Endothelial cell (in vitro differentiated cells): ENCODE data around the gene MFAP4. TPM values are rescaled to one million over a fixed set of nuclear protein-coding genes. Genes with fewer than 3 reads are reported as not detected.

Source experiments
- DNase-seq: peaks from one replicate; pipeline ENCODE4 v3.0.0; 2021; ENCODE audit warnings: low spot score
- H3K27ac Mint-ChIP-seq: one replicate; pipeline ENCODE4 v1.8.0; 2021; ENCODE audit warnings: mixed read lengths, inconsistent platforms; ENCODE audit not compliant: unreplicated experiment
- H3K27me3 Mint-ChIP-seq: one replicate; pipeline ENCODE4 v1.8.0; 2021; ENCODE audit warnings: mild to moderate bottlenecking, moderate library complexity, mixed read lengths, inconsistent platforms; ENCODE audit not compliant: unreplicated experiment
- H3K36me3 Mint-ChIP-seq: one replicate; pipeline ENCODE4 v1.8.0; 2021; ENCODE audit warnings: mild to moderate bottlenecking, low read depth, mixed read lengths, inconsistent platforms; ENCODE audit not compliant: unreplicated experiment
- H3K4me1 Mint-ChIP-seq: one replicate; pipeline ENCODE4 v1.8.0; 2021; ENCODE audit warnings: mild to moderate bottlenecking, mixed read lengths, inconsistent platforms; ENCODE audit not compliant: unreplicated experiment
- H3K4me3 Mint-ChIP-seq: one replicate; pipeline ENCODE4 v1.8.0; 2021; ENCODE audit warnings: mild to moderate bottlenecking, mixed read lengths, inconsistent platforms; ENCODE audit not compliant: unreplicated experiment
- H3K9me3 Mint-ChIP-seq: one replicate; pipeline ENCODE4 v1.8.0; 2021; ENCODE audit warnings: mixed read lengths, inconsistent platforms; ENCODE audit not compliant: unreplicated experiment
- total RNA-seq: library from RNA; stranded (reverse); fragmentation: NEBNext Ultra II Directional; extraction: Animal tissue kit (Norgen Biotek cat#: 25700); gene quantifications from one replicate; pipeline ENCODE4 v1.2.1, GENCODE V29; 2021; ENCODE audit not compliant: unreplicated experiment
- TF ChIP-seq, protein P1 (sequence below): fragments of 200-600 bp; sonication (generic); IDR thresholded peaks from one replicate; pipeline ENCODE4 v1.5.0; 2021; ENCODE audit warnings: antibody characterized with exemption; ENCODE audit not compliant: unreplicated experiment

MFAP4 gene
- total RNA-seq, 1 donor from 2014 or later, result 0.67 TPM

DNA sequence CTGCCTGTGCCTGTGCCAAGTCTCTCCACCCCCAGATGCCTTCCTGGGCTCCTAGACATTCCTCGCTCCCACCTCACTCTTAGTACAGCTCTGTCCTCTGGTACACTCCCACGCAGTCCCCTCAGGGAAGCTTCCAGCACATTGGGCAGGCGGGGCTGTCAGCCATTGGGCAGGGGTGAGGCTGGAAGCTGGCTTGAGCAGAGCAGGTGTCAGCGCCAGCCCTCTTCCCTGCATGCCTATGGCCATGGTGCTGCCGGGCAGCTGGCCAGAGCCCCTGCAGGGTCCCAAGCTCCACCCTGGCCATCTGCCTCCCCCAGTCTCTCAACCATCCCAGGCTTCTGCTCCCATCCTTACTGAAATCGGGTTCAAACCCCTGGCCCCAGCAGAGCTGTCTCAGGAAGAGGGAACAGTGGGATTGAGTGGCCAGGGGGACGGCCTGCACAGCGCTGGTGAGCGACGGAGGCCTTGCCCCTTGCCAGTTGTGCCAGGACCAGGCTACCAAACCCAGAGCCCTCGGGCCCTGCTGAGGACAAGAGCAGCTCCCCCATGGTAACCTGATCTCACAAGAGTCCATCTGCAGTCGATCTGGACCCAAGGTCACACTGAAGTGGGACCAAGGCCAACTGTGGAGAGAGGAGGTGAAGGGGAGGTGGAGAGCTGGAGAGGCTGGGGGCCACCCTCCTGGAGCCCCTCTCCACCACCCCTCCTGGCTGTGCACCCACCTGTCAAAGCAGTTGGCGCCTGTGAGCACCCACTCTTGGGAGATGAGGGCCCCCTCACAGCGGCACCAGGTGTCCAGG lies 22.1 kb downstream of the MFAP4 start:
- H3K36me3 Mint-ChIP-seq, result no peaks in the 10 kb centered on the region
- H3K9me3 Mint-ChIP-seq, result no peaks in the 10 kb centered on the region
- DNase-seq, result no peak
- H3K4me1 Mint-ChIP-seq, result peaks cover 17% of the 10 kb centered on the region
- H3K4me3 Mint-ChIP-seq, result no peak overlapping the region
- TF ChIP-seq, protein P1, sequence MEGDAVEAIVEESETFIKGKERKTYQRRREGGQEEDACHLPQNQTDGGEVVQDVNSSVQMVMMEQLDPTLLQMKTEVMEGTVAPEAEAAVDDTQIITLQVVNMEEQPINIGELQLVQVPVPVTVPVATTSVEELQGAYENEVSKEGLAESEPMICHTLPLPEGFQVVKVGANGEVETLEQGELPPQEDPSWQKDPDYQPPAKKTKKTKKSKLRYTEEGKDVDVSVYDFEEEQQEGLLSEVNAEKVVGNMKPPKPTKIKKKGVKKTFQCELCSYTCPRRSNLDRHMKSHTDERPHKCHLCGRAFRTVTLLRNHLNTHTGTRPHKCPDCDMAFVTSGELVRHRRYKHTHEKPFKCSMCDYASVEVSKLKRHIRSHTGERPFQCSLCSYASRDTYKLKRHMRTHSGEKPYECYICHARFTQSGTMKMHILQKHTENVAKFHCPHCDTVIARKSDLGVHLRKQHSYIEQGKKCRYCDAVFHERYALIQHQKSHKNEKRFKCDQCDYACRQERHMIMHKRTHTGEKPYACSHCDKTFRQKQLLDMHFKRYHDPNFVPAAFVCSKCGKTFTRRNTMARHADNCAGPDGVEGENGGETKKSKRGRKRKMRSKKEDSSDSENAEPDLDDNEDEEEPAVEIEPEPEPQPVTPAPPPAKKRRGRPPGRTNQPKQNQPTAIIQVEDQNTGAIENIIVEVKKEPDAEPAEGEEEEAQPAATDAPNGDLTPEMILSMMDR, result no peak
- no peak overlapping the region for H3K27ac Mint-ChIP-seq
- H3K27me3 Mint-ChIP-seq, result peaks cover 19% of the 10 kb centered on the region

DNA sequence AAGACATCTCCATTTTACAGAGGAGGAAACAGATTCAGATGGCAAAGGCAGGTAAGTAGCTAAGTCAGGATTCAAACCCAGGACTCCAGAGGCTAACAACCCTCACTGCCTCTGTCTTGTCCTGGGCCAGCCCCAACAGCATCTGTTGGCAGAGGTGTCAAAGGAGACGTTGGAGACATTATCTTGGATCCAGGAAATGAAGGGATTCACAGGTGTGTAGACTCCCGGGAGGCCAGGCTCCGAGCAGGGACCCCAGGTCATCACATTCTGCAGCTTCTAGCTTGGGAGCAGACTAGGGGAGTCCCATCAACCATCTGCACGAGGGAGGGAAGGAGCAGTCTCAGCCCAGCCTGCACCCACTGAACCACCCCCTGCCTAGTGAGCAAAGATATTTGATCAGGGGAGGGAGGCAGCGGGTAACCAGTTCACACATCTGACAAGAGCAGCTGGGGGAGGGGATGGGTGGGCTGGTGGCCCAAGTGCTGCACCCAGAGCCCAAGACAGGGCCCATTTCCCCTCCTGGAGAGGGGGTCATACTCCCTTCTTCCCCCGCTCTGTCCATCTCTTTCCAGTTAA lies 23.4 kb downstream of the MFAP4 start:
- H3K9me3 Mint-ChIP-seq, result no peaks in the 10 kb centered on the region
- DNase-seq, result no peak
- no peaks in the 10 kb centered on the region for H3K36me3 Mint-ChIP-seq
- no peak overlapping the region for H3K4me3 Mint-ChIP-seq
- H3K27me3 Mint-ChIP-seq, result peaks cover 15% of the 10 kb centered on the region
- no peak overlapping the region for H3K27ac Mint-ChIP-seq
- TF ChIP-seq, protein P1, result no peak
- peaks cover 14% of the 10 kb centered on the region for H3K4me1 Mint-ChIP-seq

DNA sequence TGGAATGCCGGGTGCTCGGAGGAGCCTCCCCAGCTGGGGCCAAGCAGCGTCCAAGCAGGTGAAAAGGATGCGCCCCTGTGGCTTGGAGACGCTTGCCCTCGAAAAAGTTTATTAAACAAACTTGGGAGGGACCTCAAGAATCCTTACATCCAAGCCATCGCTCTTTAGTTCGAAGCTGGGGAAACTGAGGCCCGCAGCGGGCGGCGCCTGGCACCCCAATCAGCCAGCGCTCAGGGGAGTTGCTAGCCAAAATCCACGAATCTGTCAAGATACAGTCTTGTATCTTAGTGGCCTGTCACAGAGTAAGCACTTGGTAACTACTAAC lies 23.9 kb downstream of the MFAP4 start:
- DNase-seq, result no peak
- peaks cover 17% of the 10 kb centered on the region for H3K27me3 Mint-ChIP-seq
- TF ChIP-seq, protein P1, result peak; percentile 50
- H3K4me3 Mint-ChIP-seq, result peak overlapping the region; percentile 91
- no peaks in the 10 kb centered on the region for H3K36me3 Mint-ChIP-seq
- H3K27ac Mint-ChIP-seq, result no peak overlapping the region
- peaks cover 14% of the 10 kb centered on the region for H3K4me1 Mint-ChIP-seq
- H3K9me3 Mint-ChIP-seq, result no peaks in the 10 kb centered on the region

DNA sequence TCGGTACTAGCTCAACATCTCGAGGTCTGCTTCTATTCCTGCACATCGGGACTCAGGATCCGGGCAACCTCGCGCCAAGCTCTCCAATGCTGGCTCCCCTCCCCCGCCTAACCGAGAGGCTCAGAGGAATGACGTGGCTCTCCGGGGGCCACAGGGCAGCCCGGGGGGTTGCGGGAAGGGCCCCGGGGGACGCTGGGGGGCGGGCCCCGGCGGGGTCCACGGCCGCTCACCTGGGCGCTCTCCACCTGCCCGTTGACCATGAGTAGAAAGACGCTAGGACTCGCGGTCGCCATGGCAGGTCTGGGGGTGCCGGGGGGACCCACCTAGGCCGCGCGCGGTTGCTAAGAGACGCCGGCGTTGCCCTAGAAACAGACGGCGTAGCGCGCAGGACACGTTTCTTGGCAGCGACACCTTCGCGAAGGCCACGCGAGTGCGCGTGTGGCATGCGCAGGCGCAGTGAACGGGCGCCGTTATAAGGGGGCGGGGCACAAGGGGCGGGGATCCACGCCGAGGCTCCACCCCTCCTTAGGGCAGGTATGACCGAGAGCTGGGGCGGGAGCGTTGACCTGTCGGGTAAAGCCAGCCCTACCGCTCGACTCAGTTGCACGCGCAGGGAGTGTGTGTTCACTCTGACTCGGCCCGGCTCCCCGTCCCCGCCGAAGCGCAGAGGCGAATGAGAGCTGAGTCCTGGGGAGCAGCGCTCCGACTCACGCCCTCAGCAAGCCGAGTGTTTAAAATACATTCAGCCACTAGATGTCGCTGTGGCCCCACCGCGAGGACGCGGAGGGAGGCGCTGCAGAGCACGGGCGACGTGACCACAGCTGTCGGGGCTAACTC lies 24.5 kb downstream of the MFAP4 start, which contains the start of gene B9D1:
B9D1 (minus strand) TSS at position 447 of the 837 bp plus-strand sequence; CDS start at position 293, 154 bp downstream.
- H3K27ac Mint-ChIP-seq, result no peak within 1 kb of the TSS
- peak within 1 kb of the TSS; percentile 91 for H3K4me3 Mint-ChIP-seq
- DNase-seq, result peak; percentile 91
- H3K27me3 Mint-ChIP-seq, result peaks cover 17% of the 10 kb centered on the region
- no peaks in the 10 kb centered on the region for H3K9me3 Mint-ChIP-seq
- TF ChIP-seq, protein P1, result peak; percentile 99
- H3K4me1 Mint-ChIP-seq, result peaks cover 10% of the 10 kb centered on the region
- H3K36me3 Mint-ChIP-seq, result no peaks in the 10 kb centered on the region
